Glutamatergic neuron (in vitro differentiated cells): ENCODE results near the gene SENP2. TPM values are rescaled to one million over a fixed set of nuclear protein-coding genes. Genes with fewer than 3 reads are reported as not detected.
"Not testable (repeated sequence)": the region's sequence is repeated elsewhere in the genome, so short reads cannot be mapped to it uniquely, and the experiment has no call there.

Experiments used
- DNase-seq: peaks from one replicate; pipeline ENCODE4 v3.0.0; 2022
- H3K27ac Mint-ChIP-seq: one replicate; pipeline ENCODE4 v1.8.0; 2020; ENCODE audit warnings: mild to moderate bottlenecking, mixed read lengths, inconsistent platforms; ENCODE audit not compliant: unreplicated experiment
- H3K27me3 Mint-ChIP-seq: one replicate; pipeline ENCODE4 v1.8.0; 2020; ENCODE audit warnings: mild to moderate bottlenecking, moderate library complexity, mixed read lengths, inconsistent platforms; ENCODE audit not compliant: unreplicated experiment
- H3K36me3 Mint-ChIP-seq: one replicate; pipeline ENCODE4 v1.8.0; 2020; ENCODE audit warnings: mild to moderate bottlenecking, mixed read lengths, inconsistent platforms; ENCODE audit not compliant: unreplicated experiment
- H3K4me1 Mint-ChIP-seq: one replicate; pipeline ENCODE4 v1.8.0; 2020; ENCODE audit warnings: mild to moderate bottlenecking, low read depth, mixed read lengths, inconsistent platforms; ENCODE audit not compliant: unreplicated experiment
- H3K4me3 Mint-ChIP-seq: one replicate; pipeline ENCODE4 v1.8.0; 2020; ENCODE audit warnings: mild to moderate bottlenecking, mixed read lengths, inconsistent platforms; ENCODE audit not compliant: unreplicated experiment
- H3K9me3 Mint-ChIP-seq: one replicate; pipeline ENCODE4 v1.8.0; 2020; ENCODE audit warnings: mild to moderate bottlenecking, moderate library complexity, mixed read lengths, inconsistent platforms; ENCODE audit not compliant: unreplicated experiment
- total RNA-seq: library from RNA; stranded (reverse); fragmentation: NEBNext Ultra II Directional; extraction: Animal tissue kit (Norgen Biotek cat#: 25700); gene quantifications from one replicate; pipeline ENCODE4 v1.2.1, GENCODE V29; 2021; ENCODE audit not compliant: unreplicated experiment
- TF ChIP-seq, protein P1 (sequence below): fragments of 200-600 bp; sonication (generic); IDR thresholded peaks from one replicate; pipeline ENCODE4 v1.5.0; 2021; ENCODE audit not compliant: partially characterized antibody, unreplicated experiment

The SENP2 gene
- total RNA-seq, 1 donor from 2014 or later = 54.6 TPM

DNA sequence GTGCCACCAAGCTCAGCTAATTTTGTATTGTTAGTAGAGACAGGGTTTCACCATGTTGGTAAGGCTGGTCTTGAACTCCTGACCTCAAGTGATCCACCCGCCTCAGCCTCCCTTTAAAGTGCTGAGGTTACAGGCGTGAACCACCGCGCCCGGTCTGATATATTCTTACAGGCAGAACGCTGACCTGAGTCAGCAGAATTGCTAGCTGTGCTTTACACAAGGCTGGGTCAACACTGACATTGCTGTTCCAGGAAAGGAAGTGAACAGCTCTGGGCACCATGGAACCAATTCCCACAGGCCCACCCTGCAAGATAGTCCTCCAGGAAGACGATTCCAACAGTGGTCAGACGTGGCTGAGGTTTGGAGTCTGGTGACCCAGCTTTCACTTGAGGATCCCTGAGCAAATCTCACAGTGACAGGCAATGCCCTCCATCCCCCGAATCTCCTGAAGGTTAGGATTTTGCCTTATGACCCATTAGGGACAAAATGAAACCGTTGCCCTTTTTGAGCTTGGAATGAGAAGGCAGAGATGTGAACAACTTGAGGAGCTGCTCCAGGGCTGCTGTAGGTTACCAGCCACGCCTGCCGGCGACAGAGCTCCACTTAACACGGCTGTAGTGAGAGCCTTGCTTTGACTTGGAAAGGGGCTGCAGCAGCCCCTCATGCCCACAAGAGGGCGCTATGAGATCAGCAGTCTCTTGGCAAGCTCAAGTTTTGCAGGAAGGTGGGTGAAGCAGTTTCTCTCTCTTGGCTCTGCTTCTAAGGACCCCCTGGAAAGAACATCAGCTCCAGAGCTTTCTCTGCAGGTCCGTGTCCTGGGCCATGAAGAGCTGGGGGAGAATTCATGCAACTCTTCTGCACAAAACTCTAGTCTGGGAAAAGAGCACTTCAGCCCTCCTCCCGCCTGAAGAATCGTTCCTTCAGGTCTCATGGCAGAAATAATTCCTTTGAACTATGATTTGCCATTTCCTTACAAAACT, 74.1 kb downstream of the SENP2 start:
- TF ChIP-seq, protein P1, sequence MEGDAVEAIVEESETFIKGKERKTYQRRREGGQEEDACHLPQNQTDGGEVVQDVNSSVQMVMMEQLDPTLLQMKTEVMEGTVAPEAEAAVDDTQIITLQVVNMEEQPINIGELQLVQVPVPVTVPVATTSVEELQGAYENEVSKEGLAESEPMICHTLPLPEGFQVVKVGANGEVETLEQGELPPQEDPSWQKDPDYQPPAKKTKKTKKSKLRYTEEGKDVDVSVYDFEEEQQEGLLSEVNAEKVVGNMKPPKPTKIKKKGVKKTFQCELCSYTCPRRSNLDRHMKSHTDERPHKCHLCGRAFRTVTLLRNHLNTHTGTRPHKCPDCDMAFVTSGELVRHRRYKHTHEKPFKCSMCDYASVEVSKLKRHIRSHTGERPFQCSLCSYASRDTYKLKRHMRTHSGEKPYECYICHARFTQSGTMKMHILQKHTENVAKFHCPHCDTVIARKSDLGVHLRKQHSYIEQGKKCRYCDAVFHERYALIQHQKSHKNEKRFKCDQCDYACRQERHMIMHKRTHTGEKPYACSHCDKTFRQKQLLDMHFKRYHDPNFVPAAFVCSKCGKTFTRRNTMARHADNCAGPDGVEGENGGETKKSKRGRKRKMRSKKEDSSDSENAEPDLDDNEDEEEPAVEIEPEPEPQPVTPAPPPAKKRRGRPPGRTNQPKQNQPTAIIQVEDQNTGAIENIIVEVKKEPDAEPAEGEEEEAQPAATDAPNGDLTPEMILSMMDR = peak; percentile 96
- DNase-seq = peak; percentile 84
- Mint-ChIP-seq H3K27ac (peak overlapping the region; percentile 17), H3K36me3 (peaks cover 11% of the 10 kb centered on the region), H3K4me1 (peaks cover 2% of the 10 kb centered on the region), H3K27me3 (peaks cover 2% of the 10 kb centered on the region), H3K9me3 (peaks cover 5% of the 10 kb centered on the region), H3K4me3 (no peak overlapping the region)

- not testable (repeated sequence) for H3K27me3 Mint-ChIP-seq, H3K27ac Mint-ChIP-seq, H3K4me1 Mint-ChIP-seq, H3K4me3 Mint-ChIP-seq, H3K9me3 Mint-ChIP-seq, DNase-seq
- peaks cover 11% of the 10 kb centered on the region for H3K36me3 Mint-ChIP-seq
Measured at GRCh38 chr3:185661296-185661695, 75.2 kb downstream of the SENP2 start.

GRCh38 chr3:185661772-185662171, 75.7 kb downstream of the SENP2 start:
- Mint-ChIP-seq H3K9me3 (peaks cover 5% of the 10 kb centered on the region), H3K4me1 (peaks cover 2% of the 10 kb centered on the region), H3K36me3 (peaks cover 11% of the 10 kb centered on the region), H3K27ac (no peak overlapping the region), H3K4me3 (no peak overlapping the region), H3K27me3 (peaks cover 2% of the 10 kb centered on the region)
- TF ChIP-seq, protein P1 = no peak
- DNase-seq = no peak

DNA sequence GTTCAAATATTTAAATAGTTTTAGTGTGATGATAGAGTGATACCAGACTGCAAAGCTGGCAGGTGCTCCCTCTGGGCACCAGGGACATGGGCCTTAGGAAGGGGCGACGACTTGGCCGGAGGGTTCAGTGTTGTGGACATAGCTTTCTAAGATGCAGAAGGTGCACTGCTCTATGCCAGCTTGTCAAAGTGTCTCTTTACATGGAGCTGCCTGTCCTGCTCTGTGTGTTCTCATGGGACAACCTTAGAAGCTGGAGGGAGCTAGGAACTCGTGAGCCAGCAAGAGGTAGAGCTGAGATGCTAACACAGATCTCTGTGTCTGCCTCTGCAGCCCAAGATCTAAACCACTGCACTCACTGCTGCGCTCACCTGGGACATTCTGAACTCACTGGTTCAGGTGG, 77.8 kb downstream of the SENP2 start:
- no peak for DNase-seq
- H3K27ac Mint-ChIP-seq = no peak overlapping the region
- H3K4me1 Mint-ChIP-seq = peaks cover 2% of the 10 kb centered on the region
- TF ChIP-seq, protein P1 = no peak
- H3K27me3 Mint-ChIP-seq = no peaks in the 10 kb centered on the region
- no peak overlapping the region for H3K4me3 Mint-ChIP-seq
- peaks cover 2% of the 10 kb centered on the region for H3K9me3 Mint-ChIP-seq
- H3K36me3 Mint-ChIP-seq = peaks cover 11% of the 10 kb centered on the region

GRCh38 chr3:185667574-185667973, 81.5 kb downstream of the SENP2 start:
- Mint-ChIP-seq H3K4me1 (peaks cover 2% of the 10 kb centered on the region), H3K9me3 (peaks cover 3% of the 10 kb centered on the region), H3K4me3 (no peak overlapping the region), H3K27me3 (peaks cover 2% of the 10 kb centered on the region), H3K36me3 (peaks cover 11% of the 10 kb centered on the region), H3K27ac (no peak overlapping the region)
- TF ChIP-seq, protein P1 = no peak
- no peak for DNase-seq
